Heart left ventricle (tissue), 13 donors: ENCODE results near the gene KEL.

Source experiments
- CTCF ChIP-seq, 12 donors: fragments of 200-600 bp; sonication (generic) in 4 of 12; IDR thresholded peaks; one replicate each; pipeline versions ENCODE4 v1.5.0 to v1.8.0; 2018 to 2022; ENCODE audit warnings: antibody characterized with exemption in 12 of 12, mild to moderate bottlenecking in 5 of 12
- POLR2A ChIP-seq, 2 donors: fragments of 450-650 bp; IDR thresholded peaks; one replicate each; pipeline ENCODE4 v1.6.1; 2017; ENCODE audit warnings: antibody characterized with exemption in 2 of 2, mild to moderate bottlenecking in 2 of 2, moderate library complexity in 2 of 2
- donor health status: ischemic (EF 13 %, LVEDD 7.1; RV severe dilation, severe dysfunction).
- donor health status: DM: no; HTN: yes; CAD: no.
- donor health status: DM: no; HTN: no; CAD: no.
- donor health status: ischemic (EF 25% LVEDD 6.9; RV normal size, moderate dysfunction).
- donor health status: ischemic (EF 25% LVEDD 5.7; RV mildly dilated, moderate dysfunction).
- donor health status: ischemic (EF 35%, LVEDD 5.7; RV mildly dilated, moderate dysfunction).
- donor health status: nonischemic (EF 11% LVEDD 7.7; RV severe dilation, severe dysfunction).
- donor health status: DM: yes; HTN: yes; CAD: no.
- donor health status: PGD.
- donor health status: ischemic (EF 29% LVEDD 5.4; RV normal size, mild dysfunction).
- donor health status: nonischemic (EF 23%, LVEDD 6.1; RV moderate dilation, normal function).

GRCh38 chr7:142968229-142968628 lies 6.1 kb upstream of the KEL start:
- TF ChIP-seq POLR2A (IDR thresholded peaks at IDR 0.05) (no peak), CTCF (IDR thresholded peaks at IDR 0.05) (no peak)
